ENCODE data around the gene CSTB.

The CSTB gene

GRCh38 chr21:43735236-43736091, 40.6 kb downstream of the CSTB start:
- no peaks in the 10 kb centered on the region for H3K9me3 Mint-ChIP-seq
- H3K4me3 Mint-ChIP-seq, result peak overlapping the region; percentile 55
- peaks cover 80% of the 10 kb centered on the region for H3K4me1 Mint-ChIP-seq (ENCODE audit: low read depth)
- H3K27me3 Mint-ChIP-seq, result no peaks in the 10 kb centered on the region
- peak overlapping the region; percentile 76 for H3K27ac Mint-ChIP-seq
- peaks cover 96% of the 10 kb centered on the region for H3K36me3 Mint-ChIP-seq (ENCODE audit: low read depth)
- intact Hi-C loops (cut with micrococcal nuclease), result no loop called here

GRCh38 chr21:43734928-43735229, 41.2 kb downstream of the CSTB start:
- Mint-ChIP-seq H3K27ac (peak overlapping the region; percentile 76), H3K9me3 (no peaks in the 10 kb centered on the region), H3K27me3 (no peaks in the 10 kb centered on the region), H3K4me3 (peak overlapping the region; percentile 55), H3K4me1 (ENCODE audit: low read depth) (peaks cover 80% of the 10 kb centered on the region), H3K36me3 (ENCODE audit: low read depth) (peaks cover 92% of the 10 kb centered on the region)
- intact Hi-C loops (cut with micrococcal nuclease), result loop anchor here (5.0 kb wide), 1 partner anchor 32 kb away; no protein-coding TSS in a partner anchor

GRCh38 chr21:43734131-43734927, 41.8 kb downstream of the CSTB start:
- Mint-ChIP-seq H3K27ac (peak overlapping the region; percentile 76), H3K9me3 (no peaks in the 10 kb centered on the region), H3K4me1 (ENCODE audit: low read depth) (peaks cover 80% of the 10 kb centered on the region), H3K36me3 (ENCODE audit: low read depth) (peaks cover 92% of the 10 kb centered on the region), H3K4me3 (peak overlapping the region; percentile 55), H3K27me3 (no peaks in the 10 kb centered on the region)
- intact Hi-C loops (cut with micrococcal nuclease), result loop anchor here (5.0 kb wide), 1 partner anchor 33 kb away; no protein-coding TSS in a partner anchor

GRCh38 chr21:43733529-43734071, 42.5 kb downstream of the CSTB start:
- Mint-ChIP-seq H3K4me1 (ENCODE audit: low read depth) (peaks cover 81% of the 10 kb centered on the region), H3K36me3 (ENCODE audit: low read depth) (peaks cover 92% of the 10 kb centered on the region), H3K27me3 (no peaks in the 10 kb centered on the region), H3K4me3 (peak overlapping the region; percentile 41), H3K9me3 (no peaks in the 10 kb centered on the region), H3K27ac (peak overlapping the region; percentile 76)
- intact Hi-C loops (cut with micrococcal nuclease), result loop anchor here (5.0 kb wide), 1 partner anchor 34 kb away; no protein-coding TSS in a partner anchor

- Mint-ChIP-seq H3K9me3 (no peaks in the 10 kb centered on the region), H3K36me3 (ENCODE audit: low read depth) (peaks cover 88% of the 10 kb centered on the region), H3K27me3 (no peaks in the 10 kb centered on the region), H3K4me3 (peak overlapping the region; percentile 41), H3K4me1 (ENCODE audit: low read depth) (peaks cover 85% of the 10 kb centered on the region), H3K27ac (peak overlapping the region; percentile 76)
- intact Hi-C loops (cut with micrococcal nuclease), result loop anchor here (5.0 kb wide), 1 partner anchor 34 kb away; no protein-coding TSS in a partner anchor
Measured at GRCh38 chr21:43733060-43733459, 43.0 kb downstream of the CSTB start.

GRCh38 chr21:43731891-43732711, 44.0 kb downstream of the CSTB start:
- H3K4me1 Mint-ChIP-seq (ENCODE audit: low read depth), result peaks cover 90% of the 10 kb centered on the region
- no peak overlapping the region for H3K4me3 Mint-ChIP-seq
- H3K36me3 Mint-ChIP-seq (ENCODE audit: low read depth), result peaks cover 78% of the 10 kb centered on the region
- H3K27ac Mint-ChIP-seq, result peak overlapping the region; percentile 15
- no peaks in the 10 kb centered on the region for H3K27me3 Mint-ChIP-seq
- H3K9me3 Mint-ChIP-seq, result no peaks in the 10 kb centered on the region
- intact Hi-C loops (cut with micrococcal nuclease), result loop anchor here (5.0 kb wide), 1 partner anchor 35 kb away; no protein-coding TSS in a partner anchor

- Mint-ChIP-seq H3K9me3 (no peaks in the 10 kb centered on the region), H3K4me3 (no peak overlapping the region), H3K27ac (peak overlapping the region; percentile 15), H3K27me3 (no peaks in the 10 kb centered on the region), H3K36me3 (ENCODE audit: low read depth) (peaks cover 78% of the 10 kb centered on the region), H3K4me1 (ENCODE audit: low read depth) (peaks cover 95% of the 10 kb centered on the region)
- intact Hi-C loops (cut with micrococcal nuclease), result loop anchor here (5.0 kb wide), 1 partner anchor 36 kb away; no protein-coding TSS in a partner anchor
Measured at GRCh38 chr21:43731476-43731875, 44.6 kb downstream of the CSTB start.

GRCh38 chr21:43728467-43729390, 47.4 kb downstream of the CSTB start:
- peaks cover 91% of the 10 kb centered on the region for H3K4me1 Mint-ChIP-seq (ENCODE audit: low read depth)
- peaks cover 72% of the 10 kb centered on the region for H3K36me3 Mint-ChIP-seq (ENCODE audit: low read depth)
- H3K27ac Mint-ChIP-seq, result peak overlapping the region; percentile 84
- intact Hi-C loops (cut with micrococcal nuclease), result loop anchor here (1.0 to 10.0 kb wide), 2 partner anchors 8 to 64 kb away; no protein-coding TSS in a partner anchor
- no peaks in the 10 kb centered on the region for H3K9me3 Mint-ChIP-seq
- peak overlapping the region; percentile 77 for H3K4me3 Mint-ChIP-seq
- no peaks in the 10 kb centered on the region for H3K27me3 Mint-ChIP-seq

GRCh38 chr21:43728154-43728466, 48.0 kb downstream of the CSTB start:
- Mint-ChIP-seq H3K27ac (peak overlapping the region; percentile 84), H3K27me3 (no peaks in the 10 kb centered on the region), H3K36me3 (ENCODE audit: low read depth) (peaks cover 72% of the 10 kb centered on the region), H3K4me1 (ENCODE audit: low read depth) (peaks cover 91% of the 10 kb centered on the region), H3K9me3 (no peaks in the 10 kb centered on the region), H3K4me3 (peak overlapping the region; percentile 77)
- intact Hi-C loops (cut with micrococcal nuclease), result loop anchor here (1.0 to 10.0 kb wide), 2 partner anchors 8 to 63 kb away; no protein-coding TSS in a partner anchor

- H3K9me3 Mint-ChIP-seq, result no peaks in the 10 kb centered on the region
- H3K4me1 Mint-ChIP-seq (ENCODE audit: low read depth), result peaks cover 91% of the 10 kb centered on the region
- intact Hi-C loops (cut with micrococcal nuclease), result loop anchor here (1.0 to 10.0 kb wide), 2 partner anchors 7 to 63 kb away; no protein-coding TSS in a partner anchor
- no peaks in the 10 kb centered on the region for H3K27me3 Mint-ChIP-seq
- peak overlapping the region; percentile 77 for H3K4me3 Mint-ChIP-seq
- peak overlapping the region; percentile 84 for H3K27ac Mint-ChIP-seq
- H3K36me3 Mint-ChIP-seq (ENCODE audit: low read depth), result peaks cover 73% of the 10 kb centered on the region
Measured at GRCh38 chr21:43727519-43728153, 48.5 kb downstream of the CSTB start.

GRCh38 chr21:43726686-43727518, 49.2 kb downstream of the CSTB start:
- Mint-ChIP-seq H3K4me3 (peak overlapping the region; percentile 77), H3K36me3 (ENCODE audit: low read depth) (peaks cover 73% of the 10 kb centered on the region), H3K27me3 (no peaks in the 10 kb centered on the region), H3K4me1 (ENCODE audit: low read depth) (peaks cover 91% of the 10 kb centered on the region), H3K27ac (peak overlapping the region; percentile 84), H3K9me3 (no peaks in the 10 kb centered on the region)
- intact Hi-C loops (cut with micrococcal nuclease), result loop anchor here (10.0 kb wide), 1 partner anchor 62 kb away; no protein-coding TSS in a partner anchor
